Measurements from ENCODE around the gene TSPEAR.
"Not testable (repeated sequence)": the region's sequence is repeated elsewhere in the genome, so short reads cannot be mapped to it uniquely, and the experiment has no call there.

Gene TSPEAR

DNA sequence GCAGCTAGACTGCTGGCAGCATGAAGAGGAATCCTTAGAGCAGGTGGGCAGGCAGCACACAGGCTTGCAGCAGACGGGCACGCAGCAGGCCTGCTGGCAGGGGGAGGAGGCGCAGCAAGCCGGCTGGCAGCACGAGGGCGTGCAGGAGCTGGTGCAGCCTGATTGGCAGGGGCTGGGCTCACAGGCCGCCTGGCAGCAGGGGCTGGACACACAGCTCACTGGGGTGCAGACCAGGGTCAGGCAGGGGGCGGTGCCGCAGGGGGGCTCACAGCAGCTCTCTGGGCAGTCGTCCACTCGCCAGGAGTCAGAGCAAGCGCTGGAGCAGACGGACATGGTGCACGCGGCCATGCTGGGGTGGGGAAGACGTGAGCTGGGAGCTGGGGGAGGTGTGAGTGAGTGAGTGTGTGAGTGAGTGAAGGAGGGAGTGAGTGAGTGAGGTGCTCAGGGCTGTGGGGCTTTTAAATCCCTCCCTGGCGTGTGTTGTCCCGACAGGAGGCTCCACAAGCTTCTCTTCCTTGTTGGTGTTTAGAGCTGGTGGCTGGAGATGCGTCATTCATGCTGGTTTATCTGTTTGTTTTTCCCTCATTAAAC is 131.0 kb downstream of the TSPEAR start, which contains the start of gene KRTAP10-5:
Gene KRTAP10-5, minus strand, starts transcription at position 374 of the 591 bp plus-strand sequence. Its CDS starts 26 bp downstream, at position 348.
- not testable (repeated sequence) for FAIRE-seq

DNA sequence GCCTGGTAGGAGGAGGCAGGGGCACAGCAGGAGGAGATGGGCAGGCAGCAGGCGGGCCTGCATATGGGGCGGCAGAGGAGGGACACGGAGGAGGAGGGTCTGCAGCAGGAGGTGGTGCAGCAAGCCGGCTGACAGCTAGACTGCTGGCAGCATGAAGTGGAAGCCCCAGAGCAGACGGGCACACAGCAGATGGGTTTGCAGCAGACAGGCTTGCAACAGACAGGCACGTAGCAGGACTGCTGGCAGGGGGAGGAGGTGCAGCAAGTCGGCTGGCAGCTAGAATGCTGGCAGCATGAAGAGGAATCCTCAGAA is 131.6 kb downstream of the TSPEAR start:
- no peak for FAIRE-seq

DNA sequence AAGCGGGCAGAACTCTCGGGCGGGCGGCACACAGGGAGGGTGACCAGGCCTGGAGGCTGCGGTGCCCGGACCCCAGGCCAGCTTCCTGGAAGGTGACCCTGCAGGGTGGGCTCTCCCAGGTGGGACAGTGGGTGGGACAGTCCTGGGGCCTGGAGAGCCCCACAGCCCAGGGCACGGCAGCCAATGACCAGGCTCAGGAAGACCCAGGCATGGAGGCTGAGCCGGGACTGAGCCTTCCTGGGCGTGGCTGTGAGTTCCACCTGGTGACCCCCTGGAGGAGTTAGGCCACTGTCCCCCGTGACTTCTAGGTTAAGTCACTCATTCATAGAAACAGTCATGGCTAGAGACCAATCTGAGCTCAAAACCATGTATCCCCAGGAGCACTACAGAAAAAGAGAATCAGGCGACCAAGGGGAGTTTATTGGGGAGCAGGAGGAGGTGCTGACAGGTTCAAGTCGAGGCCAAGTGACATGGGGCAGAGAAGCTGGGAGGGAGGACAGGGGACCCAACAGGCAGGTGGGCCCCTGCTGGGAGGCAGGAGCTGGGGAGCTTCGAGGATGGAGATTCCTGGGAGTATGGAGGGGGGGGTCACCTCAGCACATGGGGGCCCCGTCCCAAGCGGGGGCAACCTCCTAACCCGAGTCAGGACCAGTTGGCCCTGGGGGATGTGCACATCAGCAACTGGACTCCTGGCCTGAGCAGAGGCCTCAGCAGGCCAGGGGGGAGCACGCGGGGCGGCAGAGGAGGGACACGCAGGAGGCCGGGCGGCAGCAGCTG is 132.1 kb downstream of the TSPEAR start:
- no peak for FAIRE-seq

DNA sequence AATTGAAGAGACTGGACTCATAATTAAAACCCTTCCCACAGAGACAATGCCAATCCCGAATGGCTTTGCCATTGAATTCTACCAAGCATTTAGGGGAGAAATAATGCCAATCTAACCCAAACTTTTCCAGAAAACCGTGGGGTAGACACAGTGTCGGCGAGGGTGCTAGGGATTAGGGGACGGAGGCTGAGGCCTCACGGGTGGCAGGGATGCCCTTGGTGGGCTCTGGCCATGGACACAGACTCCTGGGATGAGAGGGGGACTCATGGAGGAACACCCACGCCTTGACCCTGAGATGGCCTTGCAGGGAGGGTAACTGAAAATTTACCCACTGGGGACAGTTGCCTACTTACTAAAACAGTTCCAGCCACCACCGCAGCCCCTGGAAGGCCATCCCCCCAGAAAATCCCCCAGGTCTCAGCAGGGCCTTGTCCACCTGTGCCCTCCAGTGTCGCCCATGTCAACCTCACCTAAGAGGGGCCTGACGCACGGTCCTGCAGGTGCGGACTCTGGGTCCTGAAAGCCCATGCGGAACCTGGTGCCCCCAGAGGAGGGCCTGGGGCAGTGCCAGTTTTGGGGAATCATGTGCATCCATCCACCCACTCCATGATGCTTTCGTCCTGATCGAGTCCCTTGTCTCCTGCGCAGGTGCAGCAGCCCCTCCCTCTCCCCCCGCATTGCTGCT is 132.9 kb downstream of the TSPEAR start:
- no peak for FAIRE-seq

DNA sequence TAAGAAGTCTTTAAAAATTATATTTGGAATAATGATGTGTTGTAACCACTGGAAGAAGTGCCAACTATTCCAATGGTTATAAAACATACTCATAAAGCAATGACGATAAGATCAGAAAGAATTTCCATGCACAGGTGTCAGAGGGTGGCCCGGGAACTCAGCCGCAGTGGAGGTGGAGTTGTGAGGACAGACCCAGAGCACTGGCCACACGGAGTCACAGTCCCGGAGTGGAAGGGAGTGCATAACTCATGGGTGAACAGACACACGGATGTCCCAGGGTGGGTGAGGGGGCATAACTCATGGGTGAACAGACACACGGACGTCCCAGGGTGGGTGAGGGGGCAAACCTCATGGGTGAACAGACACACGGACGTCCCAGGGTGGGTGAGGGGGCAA is 135.3 kb downstream of the TSPEAR start:
- FAIRE-seq = no peak

DNA sequence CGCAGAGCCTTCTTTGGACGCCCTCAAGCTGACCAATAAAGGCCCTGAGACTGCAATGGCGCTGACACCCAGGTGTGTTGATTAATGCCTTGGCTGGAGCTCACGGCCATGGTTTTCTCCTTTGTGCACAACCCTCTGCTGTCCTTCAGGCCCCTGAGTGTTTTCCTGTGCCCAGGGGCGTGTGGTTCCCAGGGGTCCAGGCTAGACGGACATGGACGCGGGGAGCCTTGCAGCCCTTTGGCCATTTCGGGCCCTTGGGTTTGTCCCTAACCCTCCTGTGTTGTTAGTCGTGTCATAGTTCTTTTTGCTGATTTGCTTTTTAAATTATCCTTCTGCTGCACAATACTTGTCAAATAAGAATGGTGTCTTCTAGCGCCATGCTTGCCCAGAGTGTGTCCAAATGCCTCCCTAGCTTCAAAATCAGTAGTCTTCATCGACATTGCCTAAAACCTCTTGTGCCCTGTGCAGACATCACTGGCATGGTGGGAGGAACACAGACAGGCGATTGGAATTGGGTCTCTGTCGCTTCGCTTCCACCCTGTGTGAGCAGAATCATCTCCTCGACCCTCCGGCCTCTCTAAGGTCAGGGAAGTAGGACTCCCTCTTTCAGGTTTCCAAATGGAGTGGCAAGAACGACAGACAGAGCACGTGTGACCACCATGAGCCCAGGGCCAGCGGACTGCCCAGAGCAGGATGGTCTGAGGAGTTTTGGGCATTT is 135.9 kb downstream of the TSPEAR start:
- no peak for FAIRE-seq

DNA sequence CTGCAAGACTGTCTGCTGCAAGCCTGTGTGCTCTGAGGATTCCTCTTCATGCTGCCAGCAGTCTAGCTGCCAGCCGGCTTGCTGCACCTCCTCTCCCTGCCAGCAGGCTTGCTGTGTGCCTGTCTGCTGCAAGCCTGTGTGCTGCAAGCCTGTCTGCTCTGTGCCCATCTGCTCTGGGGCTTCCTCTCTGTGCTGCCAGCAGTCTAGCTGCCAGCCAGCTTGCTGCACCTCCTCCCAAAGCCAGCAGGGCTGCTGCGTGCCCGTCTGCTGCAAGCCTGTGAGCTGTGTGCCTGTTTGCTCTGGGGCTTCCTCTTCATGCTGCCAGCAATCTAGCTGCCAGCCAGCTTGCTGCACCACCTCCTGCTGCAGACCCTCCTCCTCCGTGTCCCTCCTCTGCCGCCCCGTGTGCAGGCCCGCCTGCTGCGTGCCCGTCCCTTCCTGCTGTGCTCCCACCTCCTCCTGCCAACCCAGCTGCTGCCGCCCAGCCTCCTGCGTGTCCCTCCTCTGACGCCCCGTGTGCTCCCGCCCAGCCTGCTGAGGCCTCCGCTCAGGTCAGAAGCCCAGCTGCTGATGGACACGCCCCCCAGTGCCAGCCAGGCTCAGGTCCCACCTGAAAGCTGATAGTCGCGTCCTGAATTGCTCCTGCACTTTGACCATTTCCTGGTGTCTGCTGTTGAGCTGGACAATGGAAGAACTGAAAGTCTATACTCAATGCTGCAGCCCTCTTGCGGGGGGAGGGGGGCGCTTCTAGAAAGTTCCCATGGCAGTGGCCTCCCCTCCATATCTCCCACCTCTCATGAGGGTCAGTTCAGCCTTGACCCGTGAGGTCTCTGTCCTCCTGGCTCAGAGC is 136.7 kb downstream of the TSPEAR start:
- FAIRE-seq = no peak

DNA sequence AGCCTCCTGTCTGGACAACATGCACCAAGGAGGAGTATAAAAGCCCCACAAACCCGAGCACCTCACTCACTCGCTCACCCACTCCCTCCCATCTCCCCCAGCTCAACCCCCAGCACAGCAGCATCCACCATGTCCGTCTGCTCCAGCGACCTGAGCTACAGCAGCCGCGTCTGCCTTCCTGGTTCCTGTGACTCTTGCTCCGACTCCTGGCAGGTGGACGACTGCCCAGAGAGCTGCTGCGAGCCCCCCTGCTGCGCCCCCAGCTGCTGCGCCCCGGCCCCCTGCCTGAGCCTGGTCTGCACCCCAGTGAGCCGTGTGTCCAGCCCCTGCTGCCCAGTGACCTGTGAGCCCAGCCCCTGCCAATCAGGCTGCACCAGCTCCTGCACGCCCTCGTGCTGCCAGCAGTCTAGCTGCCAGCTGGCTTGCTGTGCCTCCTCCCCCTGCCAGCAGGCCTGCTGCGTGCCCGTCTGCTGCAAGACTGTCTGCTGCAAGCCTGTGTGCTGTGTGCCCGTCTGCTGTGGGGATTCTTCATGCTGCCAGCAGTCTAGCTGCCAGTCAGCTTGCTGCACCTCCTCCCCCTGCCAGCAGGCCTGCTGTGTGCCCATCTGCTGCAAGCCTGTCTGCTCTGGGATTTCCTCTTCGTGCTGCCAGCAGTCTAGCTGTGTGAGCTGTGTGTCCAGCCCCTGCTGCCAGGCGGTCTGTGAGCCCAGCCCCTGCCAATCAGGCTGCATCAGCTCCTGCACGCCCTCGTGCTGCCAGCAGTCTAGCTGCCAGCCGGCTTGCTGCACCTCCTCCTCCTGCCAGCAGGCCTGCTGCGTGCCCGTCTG is 137.5 kb downstream of the TSPEAR start, which contains the start of gene KRTAP10-4:
Gene KRTAP10-4, plus strand, starts transcription at position 100 of the 827 bp plus-strand sequence. Its CDS starts 30 bp downstream, at position 130.
- FAIRE-seq = not testable (repeated sequence)

DNA sequence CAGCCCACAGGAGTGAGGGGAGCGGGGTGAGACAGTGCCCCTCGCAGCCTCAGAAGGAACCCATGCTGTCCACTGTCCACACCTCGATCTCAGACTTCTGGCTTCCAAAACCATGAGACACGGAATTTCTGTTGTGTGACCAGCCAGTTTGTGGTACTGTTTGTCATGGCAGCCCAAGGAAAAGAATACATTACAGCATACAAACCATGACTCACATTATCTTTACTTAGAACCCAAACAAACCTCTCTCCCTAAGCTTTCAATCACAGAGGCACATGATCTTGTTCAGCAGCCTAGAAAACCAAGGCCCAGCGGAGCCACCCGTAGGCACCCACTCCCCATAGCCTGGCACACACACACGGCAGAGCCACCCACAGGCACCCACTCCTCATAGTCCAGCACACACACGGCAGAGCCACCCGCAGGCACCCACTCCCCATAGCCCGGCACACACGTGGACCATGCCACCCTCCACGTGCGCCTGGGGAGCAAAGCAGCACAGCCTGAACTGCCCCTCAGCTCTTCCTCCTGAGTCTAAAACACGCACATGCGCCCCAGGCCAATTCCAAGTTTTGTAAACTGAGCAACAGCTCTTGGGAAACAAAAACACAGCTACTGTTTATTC is 138.3 kb downstream of the TSPEAR start:
- no peak for FAIRE-seq

DNA sequence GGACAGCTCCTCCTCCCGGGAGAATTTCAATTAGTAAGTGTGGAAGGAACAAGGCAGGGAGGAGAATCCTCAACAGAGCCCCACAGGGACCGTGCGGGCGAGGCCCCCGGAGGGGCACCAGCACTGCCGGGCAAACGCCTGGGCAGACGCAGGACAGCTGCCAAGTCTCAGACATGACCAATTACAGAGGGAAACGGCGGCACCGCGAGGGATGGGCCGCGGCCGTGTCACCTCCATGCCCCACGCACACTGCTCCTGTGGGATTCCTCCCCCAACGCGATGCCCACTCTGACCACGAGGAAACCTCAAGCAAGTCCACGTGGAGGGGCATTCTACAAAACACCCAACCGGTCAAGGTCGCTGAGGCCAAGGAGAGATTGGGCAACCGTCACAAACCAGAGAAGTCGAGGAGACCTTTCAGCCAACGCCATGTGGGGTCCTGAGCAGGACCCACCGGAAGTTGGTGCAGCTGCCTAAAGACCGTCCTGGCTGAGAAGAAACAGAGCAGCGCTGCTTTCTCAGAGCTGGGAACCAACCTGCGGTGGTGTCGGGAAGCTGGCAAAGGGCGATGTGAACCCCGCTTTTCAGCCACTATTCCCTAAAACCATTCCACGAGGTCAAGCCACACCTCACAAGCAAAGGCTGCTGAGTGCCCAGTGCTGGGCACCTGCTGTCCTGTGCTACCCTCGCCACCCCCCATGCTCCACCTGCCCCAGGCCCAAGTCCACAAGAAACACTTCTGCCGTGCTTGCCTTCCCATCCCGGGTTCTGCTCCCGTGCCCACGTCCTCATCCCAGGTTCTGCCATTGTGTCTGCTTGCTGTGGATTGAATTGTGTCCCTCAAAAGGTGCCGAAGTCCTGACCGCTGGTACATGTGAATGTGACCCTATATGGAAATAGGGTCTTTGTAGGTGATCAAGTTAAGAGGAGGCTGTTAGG is 139.3 kb downstream of the TSPEAR start:
- no peak for FAIRE-seq

DNA sequence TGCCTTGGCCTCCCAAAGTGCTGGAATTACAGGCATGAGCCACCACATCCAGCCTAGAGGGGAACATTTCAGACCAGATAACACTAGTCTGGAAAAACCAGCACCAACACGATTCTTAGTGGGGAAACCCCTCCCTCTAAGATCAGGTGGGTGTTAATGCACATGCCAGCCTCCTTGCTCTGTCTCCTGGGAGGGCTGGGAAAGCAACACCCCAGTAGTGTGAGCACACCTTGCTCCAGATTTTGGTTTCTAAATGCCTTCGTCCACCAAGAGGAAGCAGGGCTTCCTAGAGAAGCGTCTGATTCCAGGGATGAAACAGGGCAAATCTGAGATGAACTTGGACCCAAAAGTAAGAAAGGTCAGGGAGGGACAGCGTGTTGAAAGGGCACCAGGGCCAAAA is 140.1 kb downstream of the TSPEAR start:
- FAIRE-seq = no peak

DNA sequence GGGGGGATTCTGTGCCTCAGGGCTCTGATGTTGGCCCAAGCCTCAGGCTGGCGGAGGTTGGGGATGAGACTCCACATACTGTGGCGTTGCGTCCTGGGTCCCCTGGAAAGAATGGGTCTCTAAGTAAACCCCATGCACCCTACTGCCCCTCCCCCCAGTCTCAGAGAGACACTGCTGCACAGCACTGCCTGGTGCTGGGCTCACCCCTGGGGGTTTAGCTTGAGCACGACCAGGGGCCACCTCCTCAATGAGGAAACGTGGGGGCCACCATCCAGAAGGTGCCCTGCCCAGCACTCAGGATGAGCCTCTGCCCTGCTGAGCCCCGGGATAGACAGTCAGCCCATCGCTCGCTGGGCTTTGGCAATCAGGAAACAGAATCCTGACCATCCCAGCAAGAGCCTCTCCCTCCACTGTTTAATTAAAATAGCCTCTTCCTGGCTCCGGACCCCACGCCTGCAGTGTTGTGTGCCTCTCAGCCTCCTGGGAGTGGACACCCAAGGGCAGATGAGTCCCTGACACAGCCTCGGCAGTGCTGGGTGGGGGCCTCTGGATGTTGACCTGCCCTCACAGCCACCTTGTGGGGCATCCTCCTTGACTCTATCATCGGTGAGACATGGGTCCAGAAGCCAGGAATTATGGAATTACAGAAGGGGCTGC is 141.4 kb downstream of the TSPEAR start:
- no peak for FAIRE-seq

DNA sequence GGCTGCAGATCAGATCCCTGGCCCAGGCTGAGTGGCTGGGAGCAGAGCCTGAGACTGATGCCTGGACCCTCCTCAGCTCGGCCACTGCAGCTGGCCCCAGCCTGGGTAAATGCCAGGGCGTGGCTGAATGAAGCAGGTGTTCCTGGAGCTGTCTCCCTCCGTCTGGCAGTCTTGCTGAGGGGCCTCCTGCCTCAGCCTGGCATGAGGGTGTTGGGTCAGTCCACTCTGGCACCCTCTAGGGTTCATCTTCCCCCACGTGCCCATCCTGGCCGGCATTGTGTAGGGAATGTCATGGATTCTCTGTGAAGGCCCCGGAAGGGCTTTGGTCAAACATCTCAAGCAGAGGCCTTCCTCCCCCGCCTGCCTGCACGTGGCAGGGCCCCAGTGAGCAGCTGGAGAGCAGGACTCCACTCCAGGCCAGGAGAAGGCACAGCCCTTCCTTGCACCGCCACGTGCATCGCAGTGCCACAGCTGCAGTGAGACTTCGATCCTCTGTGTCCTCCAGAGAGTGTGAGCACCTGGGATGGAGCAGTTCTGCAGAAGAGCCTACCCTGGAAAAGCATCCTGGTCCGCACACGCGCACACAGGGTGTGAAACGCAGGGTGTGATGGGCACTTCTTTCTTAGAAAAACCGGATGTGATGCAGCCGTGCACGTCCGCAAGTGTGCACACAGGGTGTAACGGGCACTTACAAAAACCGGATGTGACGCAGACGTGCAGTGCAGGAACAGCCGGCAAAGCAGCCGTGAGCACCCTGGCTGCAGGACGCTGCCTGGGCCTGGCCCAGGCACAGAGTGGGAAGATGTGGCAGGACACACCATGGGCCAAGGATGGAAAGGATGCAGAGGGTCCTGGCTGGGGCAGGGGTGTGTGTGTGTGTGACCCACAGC is 142.5 kb downstream of the TSPEAR start:
- no peak for FAIRE-seq

DNA sequence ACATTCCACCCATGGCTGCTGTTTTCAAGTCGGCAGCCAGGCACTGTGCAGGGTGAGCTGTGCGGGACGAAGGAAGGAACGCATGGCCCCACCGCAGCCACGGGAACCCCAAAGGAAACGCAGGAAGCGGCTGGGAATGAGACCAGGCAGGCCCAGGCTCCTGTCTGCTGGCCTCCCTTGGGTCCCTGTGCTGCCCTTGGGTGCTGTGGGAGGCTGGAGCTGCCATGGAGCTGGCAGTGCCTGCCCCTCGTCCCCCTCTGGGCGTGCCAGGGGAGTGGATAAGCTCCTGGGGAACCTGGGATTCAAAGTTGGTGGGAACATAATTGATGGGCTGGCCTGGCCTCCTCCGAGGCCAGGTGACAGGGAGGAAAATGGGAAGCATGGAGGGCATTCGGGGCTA is 143.1 kb downstream of the TSPEAR start:
- FAIRE-seq = no peak

DNA sequence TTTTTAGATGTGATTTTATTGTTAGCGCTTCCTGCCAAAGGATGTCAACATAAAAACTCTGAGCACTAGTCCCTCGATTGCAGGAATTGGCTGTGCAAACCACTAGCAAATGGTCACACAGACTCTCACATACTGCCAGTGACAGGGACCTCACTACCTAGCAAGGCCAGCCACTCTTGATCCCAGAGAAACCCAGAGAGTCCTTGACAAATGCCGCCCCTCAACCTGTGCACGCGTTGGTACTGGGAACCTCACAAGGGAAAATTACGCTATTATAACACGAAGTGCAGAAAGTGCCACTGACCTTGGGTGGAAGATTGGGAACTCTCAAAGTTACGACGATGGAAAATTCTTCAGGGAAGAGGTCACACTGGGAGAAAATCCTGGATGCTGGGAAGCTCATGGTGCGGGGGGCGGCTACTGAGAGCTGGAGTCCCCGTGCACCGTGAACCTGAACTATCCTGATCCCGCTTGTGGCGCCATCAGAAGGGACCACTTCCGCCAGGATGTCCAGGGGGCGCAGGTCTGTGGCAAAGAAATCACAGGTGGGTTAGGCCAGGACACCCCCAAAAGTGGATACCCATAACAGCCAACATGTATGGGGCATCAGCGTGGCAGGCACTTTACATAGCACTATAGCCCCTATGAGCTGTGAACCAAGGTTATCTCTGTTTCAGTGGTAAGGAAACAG is 143.7 kb downstream of the TSPEAR start:
- no peak for FAIRE-seq

DNA sequence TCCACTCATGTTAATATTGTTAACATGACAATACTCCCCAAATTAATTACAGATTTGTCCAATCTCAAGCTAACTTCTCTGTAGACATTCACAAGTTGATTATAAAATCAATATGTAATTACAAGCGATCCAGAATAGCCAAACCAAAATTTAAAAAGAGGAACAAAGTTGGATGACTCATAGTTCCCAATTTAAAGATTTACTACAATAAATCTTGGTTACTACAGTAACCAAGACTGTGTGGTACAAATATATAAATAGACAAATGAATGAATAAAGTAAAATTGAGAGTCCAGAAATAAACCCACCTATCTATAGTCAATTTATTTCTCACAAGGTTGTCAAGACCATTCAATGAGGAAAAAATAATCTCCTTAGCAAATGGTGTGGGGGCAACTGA is 145.0 kb downstream of the TSPEAR start:
- FAIRE-seq = no peak

DNA sequence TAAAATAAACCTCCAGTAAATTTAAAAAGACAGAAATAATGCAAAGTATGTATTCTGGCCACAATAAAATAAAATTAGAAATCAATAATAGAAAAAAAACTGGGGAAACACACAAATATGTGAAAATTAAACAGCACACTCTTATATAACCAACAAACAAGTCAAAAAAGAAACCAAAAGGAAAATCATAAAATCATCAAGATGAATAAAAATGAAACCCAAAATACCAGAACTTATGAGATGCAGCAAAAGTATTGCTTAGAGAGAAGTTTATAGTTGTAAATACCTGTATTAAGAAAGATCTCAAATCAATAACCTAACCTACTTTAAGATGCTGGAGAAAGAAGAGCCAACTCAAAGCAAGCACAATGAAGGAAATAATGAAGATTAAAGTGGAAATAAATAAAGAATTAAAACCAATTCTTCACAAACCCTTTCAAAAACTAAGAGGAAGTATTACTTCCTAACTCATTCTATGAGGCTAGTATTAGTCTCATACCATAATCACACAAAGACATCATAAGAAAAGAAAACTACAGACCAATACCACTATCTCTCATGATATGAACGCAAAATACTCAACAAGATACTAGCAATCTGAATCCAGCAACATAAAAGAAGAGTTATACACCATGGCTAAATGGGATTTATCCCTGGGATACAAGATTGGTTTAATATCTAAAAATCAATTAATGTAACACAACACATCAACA is 146.3 kb downstream of the TSPEAR start:
- no peak for FAIRE-seq

Data from islet of Langerhans (tissue), 1 donor.